IPS-NIHi7 (cell line): ENCODE results near the gene AKAP3.

ENCODE experiments used
- DNase-seq: peaks from one replicate; pipeline ENCODE4 v3.0.0; 2012; ENCODE audit warnings: mixed read lengths; ENCODE audit errors: extremely low spot score

The AKAP3 gene

DNA sequence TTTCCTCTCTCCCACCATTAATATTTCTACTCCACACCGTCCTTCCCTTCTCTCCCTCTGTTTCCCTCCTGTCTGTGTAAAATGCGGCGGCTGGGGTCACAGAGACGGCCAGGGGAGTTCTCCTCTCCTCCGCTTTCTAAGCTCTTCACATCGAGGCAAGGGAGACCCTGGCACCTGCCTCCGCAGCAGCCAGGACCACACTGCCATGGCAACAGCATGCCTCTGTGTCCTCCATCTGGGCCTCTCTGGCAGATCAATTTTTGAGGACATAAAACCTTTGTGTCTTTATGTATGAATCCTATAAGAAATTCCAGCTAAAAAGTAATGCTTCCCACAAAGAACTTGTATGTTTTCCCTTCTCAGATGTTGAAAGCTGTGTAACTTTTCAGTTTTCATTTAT is 45.4 kb downstream of the AKAP3 start:
- DNase-seq, result no peak

GRCh38 chr12:4595881-4596280 is 53.0 kb downstream of the AKAP3 start:
- no peak for DNase-seq

DNA sequence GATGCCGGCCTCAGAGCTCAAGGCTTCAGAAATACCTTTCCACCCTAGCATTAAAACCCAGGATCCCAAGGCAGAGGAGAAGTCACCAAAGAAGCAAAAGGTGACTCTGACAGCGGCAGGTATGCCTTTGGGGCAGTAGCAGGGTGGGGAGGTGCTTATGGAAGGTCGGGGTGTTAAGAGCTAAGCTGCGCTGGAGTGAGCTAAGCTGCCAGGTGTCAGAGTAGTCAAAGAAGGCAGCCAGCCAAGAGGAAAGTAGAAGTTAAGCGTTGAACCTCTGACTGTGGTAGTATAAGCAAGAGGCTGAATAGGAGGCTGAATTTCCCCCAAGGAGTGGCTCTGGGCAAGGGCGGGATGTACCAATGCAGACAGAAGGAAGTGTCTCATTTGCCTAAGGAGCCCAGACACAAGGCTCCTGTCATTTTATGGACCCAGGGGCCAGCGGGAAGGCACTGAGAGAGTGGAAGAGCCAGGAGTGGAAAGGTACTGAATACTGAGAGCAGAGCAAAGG is 57.6 kb downstream of the AKAP3 start:
- no peak for DNase-seq

GRCh38 chr12:4589941-4590340 is 58.9 kb downstream of the AKAP3 start:
- DNase-seq, result no peak

DNA sequence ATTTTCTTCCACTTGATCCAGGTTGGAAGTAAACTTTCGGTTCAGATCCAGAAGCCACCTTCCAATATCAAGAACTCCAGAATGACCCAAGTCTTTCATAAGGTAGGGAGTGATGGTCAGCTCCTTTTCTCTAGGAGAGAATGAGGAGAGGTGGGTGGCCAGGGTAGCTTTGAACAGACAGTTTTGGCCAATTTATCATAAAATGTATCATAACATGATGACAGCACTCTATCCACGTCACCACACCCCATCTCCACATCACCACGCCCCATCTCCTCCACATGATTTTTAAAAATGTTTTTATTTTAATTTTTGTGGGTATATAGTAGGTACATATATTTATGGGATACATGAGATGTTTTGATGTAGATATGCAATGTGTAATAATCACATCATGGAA is 59.9 kb downstream of the AKAP3 start:
- no peak for DNase-seq

- peak; percentile 70 for DNase-seq
These were observed 61.7 kb downstream of the AKAP3 start for GRCh38 chr12:4587108-4587507.

DNA sequence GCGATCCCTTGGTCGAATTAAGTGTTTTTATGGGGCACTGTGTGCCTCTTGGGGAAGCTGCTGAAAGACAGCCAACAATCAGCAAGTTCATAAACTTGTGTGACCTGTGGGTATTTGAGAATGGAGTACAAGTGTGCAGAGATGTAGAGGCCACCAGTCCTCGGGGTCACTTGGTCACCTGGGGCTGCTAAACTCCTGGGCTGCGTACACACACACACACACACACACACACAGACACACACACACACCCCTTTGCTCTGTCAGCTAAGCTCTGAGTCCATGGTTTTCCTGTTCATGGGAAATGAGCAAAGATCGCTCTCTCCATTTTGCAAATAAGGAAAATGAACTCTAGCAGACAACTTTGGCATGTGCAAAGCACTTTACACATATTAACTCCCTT is 62.4 kb downstream of the AKAP3 start:
- DNase-seq, result no peak

DNA sequence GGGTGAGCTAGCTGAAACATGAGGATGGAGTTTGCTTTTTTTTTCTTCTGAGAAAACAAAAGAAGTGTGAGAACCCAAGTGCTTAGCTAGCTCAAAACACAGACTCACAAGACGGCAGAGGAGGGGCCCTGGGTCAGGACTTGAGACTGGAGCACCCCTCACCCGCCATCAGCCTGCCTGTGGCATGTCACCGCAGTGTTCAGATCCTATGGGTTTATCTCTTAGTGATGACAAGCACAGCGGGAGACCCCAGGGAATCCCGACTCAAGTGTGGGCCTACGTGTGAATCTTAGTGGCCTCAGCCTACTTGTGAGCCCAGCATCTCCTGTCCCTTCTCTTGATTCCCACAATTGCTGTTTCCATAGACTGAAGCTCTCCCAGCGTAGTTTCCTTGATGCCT is 64.0 kb downstream of the AKAP3 start:
- no peak for DNase-seq

- no peak for DNase-seq
These were observed 64.6 kb downstream of the AKAP3 start for GRCh38 chr12:4584281-4584680.

DNA sequence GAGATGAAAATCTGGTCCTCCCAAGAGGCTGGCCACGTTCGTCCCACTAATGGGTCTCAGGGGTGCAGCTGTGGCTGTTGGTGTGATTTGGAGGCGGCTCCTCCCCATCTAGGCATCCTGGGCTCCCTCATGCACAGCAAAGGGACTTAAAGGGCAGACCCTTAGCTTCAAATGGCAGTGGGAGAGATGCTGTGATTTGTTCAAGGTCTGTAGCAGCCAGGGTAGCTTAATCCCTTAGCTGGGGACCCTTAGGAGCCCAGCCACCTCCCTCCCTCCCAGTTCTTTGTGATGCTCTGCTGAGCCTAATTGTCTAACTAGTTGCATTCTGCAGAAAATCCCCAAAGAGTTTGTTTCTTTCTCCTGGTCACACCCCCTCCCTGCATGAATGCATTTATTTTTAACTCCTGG is 68.6 kb downstream of the AKAP3 start:
- no peak for DNase-seq

GRCh38 chr12:4579305-4580102 is 69.3 kb downstream of the AKAP3 start:
- peak; percentile 50 for DNase-seq

- no peak for DNase-seq
These were observed 76.2 kb downstream of the AKAP3 start for GRCh38 chr12:4572680-4573079.

DNA sequence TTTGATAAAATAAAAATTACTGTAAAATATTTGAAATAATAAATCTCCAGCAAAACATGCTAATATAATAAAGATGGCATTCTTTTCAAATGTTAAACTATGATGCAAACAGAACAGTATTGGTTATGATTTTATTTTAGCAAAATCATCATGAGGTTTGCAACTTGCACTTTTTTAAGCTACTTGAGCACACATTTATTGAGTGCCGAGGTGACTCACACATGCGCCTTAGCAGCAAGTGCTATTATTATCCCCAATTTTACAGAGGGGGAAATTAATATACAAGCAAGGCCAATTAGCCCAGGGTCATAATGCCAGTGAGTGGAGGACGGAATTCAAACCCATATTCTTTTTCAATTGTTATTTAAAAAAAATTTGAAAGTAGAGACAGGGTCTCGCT is 79.6 kb downstream of the AKAP3 start:
- DNase-seq, result no peak

- DNase-seq, result no peak
These were observed 81.6 kb downstream of the AKAP3 start for GRCh38 chr12:4567073-4567881.

- no peak for DNase-seq
These were observed 82.4 kb downstream of the AKAP3 start for GRCh38 chr12:4566474-4566873.
